Measurements from ENCODE around the gene FAM193A. TPM values are rescaled to one million over a fixed set of nuclear protein-coding genes. Genes with fewer than 3 reads are reported as not detected.
"Not testable (repeated sequence)": the region's sequence is repeated elsewhere in the genome, so short reads cannot be mapped to it uniquely, and the experiment has no call there.

Gene FAM193A
- total RNA-seq, 1 donor from 2014 or later, result 28.8 TPM

- Mint-ChIP-seq H3K4me1 (ENCODE audit: low read depth, unreplicated experiment) (peaks cover 17% of the 10 kb centered on the region), H3K36me3 (ENCODE audit: low read depth, unreplicated experiment) (no peaks in the 10 kb centered on the region), H3K9me3 (ENCODE audit: unreplicated experiment) (peaks cover 6% of the 10 kb centered on the region), H3K4me3 (ENCODE audit: unreplicated experiment) (no peak overlapping the region), H3K27me3 (ENCODE audit: low read depth, unreplicated experiment) (no peaks in the 10 kb centered on the region), H3K27ac (ENCODE audit: unreplicated experiment) (peak overlapping the region; percentile 66)
- Histone ChIP-seq H3K4me3 (ENCODE audit: insufficient read depth, low read depth, low read length) (no peak overlapping the region), H3K4me1 (ENCODE audit: insufficient read depth, low read length) (peaks cover 6% of the 10 kb centered on the region), H3K9me3 (ENCODE audit: insufficient read depth, low read depth, low read length) (no peaks in the 10 kb centered on the region), H4K20me1 (ENCODE audit: insufficient read depth, low read length) (no peaks in the 10 kb centered on the region), H3K4me2 (ENCODE audit: low read length) (peak overlapping the region; percentile 15), H3K79me2 (ENCODE audit: insufficient read depth, low read length) (no peaks in the 10 kb centered on the region), H3K27me3 (ENCODE audit: insufficient read depth, low read length) (no peaks in the 10 kb centered on the region), H3K9ac (ENCODE audit: low read length) (no peak overlapping the region), H3K27ac (ENCODE audit: low read depth, low read length) (no peak overlapping the region), H3K36me3 (ENCODE audit: insufficient read depth, low read length) (no peaks in the 10 kb centered on the region), H2AFZ (ENCODE audit: low read depth, low read length) (peak overlapping the region; percentile 47)
- TF ChIP-seq EZH2 (IDR thresholded peaks at IDR 0.05; ENCODE audit: insufficient read depth, low read length) (no peak), CTCF (IDR thresholded peaks at IDR 0.05; ENCODE audit: insufficient read depth, low read depth, low read length) (no peak)
- FAIRE-seq (no peak), DNase-seq (ENCODE audit: low read depth) (no peak)
These were observed 234.8 kb downstream of the FAM193A start for GRCh38 chr4:2771264-2771663.

DNA sequence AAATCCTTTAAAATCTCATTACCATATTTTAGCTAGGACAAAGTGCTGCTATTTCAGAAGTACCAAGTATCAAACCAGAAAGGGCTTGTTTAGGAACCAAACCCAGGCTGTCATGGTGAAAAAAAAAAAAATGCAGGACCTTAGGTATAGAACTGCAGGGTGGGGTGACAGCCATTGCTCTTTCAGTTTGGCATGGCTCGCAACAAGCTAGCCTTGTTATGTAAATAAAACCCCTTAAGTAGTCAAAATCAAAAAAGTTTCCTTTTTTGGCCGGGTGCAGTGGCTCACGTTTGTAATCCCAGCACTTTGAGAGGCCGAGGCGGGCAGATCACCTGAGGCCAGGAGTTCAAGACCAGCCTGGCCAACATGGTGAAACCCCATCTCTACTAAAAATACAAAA lies 244.2 kb downstream of the FAM193A start:
- not testable (repeated sequence) for H3K4me1 Mint-ChIP-seq (ENCODE audit: low read depth, unreplicated experiment); H3K27me3 Mint-ChIP-seq (ENCODE audit: low read depth, unreplicated experiment); H2AFZ ChIP-seq (ENCODE audit: low read depth, low read length); H3K4me1 ChIP-seq (ENCODE audit: insufficient read depth, low read length); H4K20me1 ChIP-seq (ENCODE audit: insufficient read depth, low read length); H3K36me3 ChIP-seq (ENCODE audit: insufficient read depth, low read length); H3K4me3 Mint-ChIP-seq (ENCODE audit: unreplicated experiment); H3K27me3 ChIP-seq (ENCODE audit: insufficient read depth, low read length); H3K27ac Mint-ChIP-seq (ENCODE audit: unreplicated experiment); H3K9me3 ChIP-seq (ENCODE audit: insufficient read depth, low read depth, low read length); H3K4me3 ChIP-seq (ENCODE audit: insufficient read depth, low read depth, low read length); H3K4me2 ChIP-seq (ENCODE audit: low read length); DNase-seq (ENCODE audit: low read depth); H3K27ac ChIP-seq (ENCODE audit: low read depth, low read length); H3K9ac ChIP-seq (ENCODE audit: low read length); FAIRE-seq; H3K36me3 Mint-ChIP-seq (ENCODE audit: low read depth, unreplicated experiment); H3K79me2 ChIP-seq (ENCODE audit: insufficient read depth, low read length)
- peaks cover 19% of the 10 kb centered on the region for H3K9me3 Mint-ChIP-seq (ENCODE audit: unreplicated experiment)

DNA sequence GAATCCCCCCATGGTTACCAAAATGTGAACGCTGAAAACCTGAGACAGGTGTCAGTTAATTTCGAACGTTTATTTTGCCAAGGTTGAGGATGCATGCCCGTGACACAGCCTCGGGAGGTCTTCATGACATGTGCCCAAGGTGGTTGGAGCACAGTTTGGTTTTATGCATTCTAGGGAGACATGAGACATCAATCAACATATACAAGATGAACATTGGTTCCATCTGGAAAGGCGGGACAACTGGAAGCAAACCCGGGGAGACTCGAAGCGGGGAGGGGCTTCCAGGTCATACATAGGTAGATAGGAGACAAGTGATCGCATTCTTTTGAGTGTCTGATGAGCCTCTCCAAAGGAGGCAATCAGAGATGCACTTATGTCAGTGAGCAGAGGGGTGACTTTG lies 245.5 kb downstream of the FAM193A start:
- Mint-ChIP-seq H3K4me1 (ENCODE audit: low read depth, unreplicated experiment) (no peaks in the 10 kb centered on the region), H3K27me3 (ENCODE audit: low read depth, unreplicated experiment) (peaks cover 6% of the 10 kb centered on the region), H3K9me3 (ENCODE audit: unreplicated experiment) (peaks cover 19% of the 10 kb centered on the region), H3K4me3 (ENCODE audit: unreplicated experiment) (no peak overlapping the region), H3K36me3 (ENCODE audit: low read depth, unreplicated experiment) (peaks cover 10% of the 10 kb centered on the region), H3K27ac (ENCODE audit: unreplicated experiment) (no peak overlapping the region)
- Histone ChIP-seq H3K4me3 (ENCODE audit: insufficient read depth, low read depth, low read length) (no peak overlapping the region), H3K4me2 (ENCODE audit: low read length) (no peak overlapping the region), H2AFZ (ENCODE audit: low read depth, low read length) (no peak overlapping the region), H3K27me3 (ENCODE audit: insufficient read depth, low read length) (peaks cover 3% of the 10 kb centered on the region), H3K79me2 (ENCODE audit: insufficient read depth, low read length) (no peaks in the 10 kb centered on the region), H3K9me3 (ENCODE audit: insufficient read depth, low read depth, low read length) (no peaks in the 10 kb centered on the region), H4K20me1 (ENCODE audit: insufficient read depth, low read length) (no peaks in the 10 kb centered on the region), H3K36me3 (ENCODE audit: insufficient read depth, low read length) (no peaks in the 10 kb centered on the region), H3K9ac (ENCODE audit: low read length) (no peak overlapping the region), H3K4me1 (ENCODE audit: insufficient read depth, low read length) (no peaks in the 10 kb centered on the region), H3K27ac (ENCODE audit: low read depth, low read length) (no peak overlapping the region)
- DNase-seq (ENCODE audit: low read depth), result no peak
- TF ChIP-seq EZH2 (IDR thresholded peaks at IDR 0.05; ENCODE audit: insufficient read depth, low read length) (no peak), CTCF (IDR thresholded peaks at IDR 0.05; ENCODE audit: insufficient read depth, low read depth, low read length) (no peak)
- no peak for FAIRE-seq

Other genes starting within 250 kb of the FAM193A start
- gene ZFYVE28, start 118.0 kb upstream of the FAM193A start, total RNA-seq, result 0.31 and 0.68 TPM in 2 replicates
- not detected in 2 replicates for gene CFAP99, start 117.7 kb upstream of the FAM193A start, total RNA-seq
- gene RNF4, start 67.5 kb upstream of the FAM193A start, total RNA-seq, result 73.6 and 77.2 TPM in 2 replicates
- 31.1 and 33.7 TPM in 2 replicates for gene TNIP2, start 219.7 kb downstream of the FAM193A start, total RNA-seq